Measurements from ENCODE around the gene PSMG3. TPM values are rescaled to one million over a fixed set of nuclear protein-coding genes. Genes with fewer than 3 reads are reported as not detected.

PSMG3 gene
- total RNA-seq, 1 donor from 2014 or later, result 20.3 TPM

DNA sequence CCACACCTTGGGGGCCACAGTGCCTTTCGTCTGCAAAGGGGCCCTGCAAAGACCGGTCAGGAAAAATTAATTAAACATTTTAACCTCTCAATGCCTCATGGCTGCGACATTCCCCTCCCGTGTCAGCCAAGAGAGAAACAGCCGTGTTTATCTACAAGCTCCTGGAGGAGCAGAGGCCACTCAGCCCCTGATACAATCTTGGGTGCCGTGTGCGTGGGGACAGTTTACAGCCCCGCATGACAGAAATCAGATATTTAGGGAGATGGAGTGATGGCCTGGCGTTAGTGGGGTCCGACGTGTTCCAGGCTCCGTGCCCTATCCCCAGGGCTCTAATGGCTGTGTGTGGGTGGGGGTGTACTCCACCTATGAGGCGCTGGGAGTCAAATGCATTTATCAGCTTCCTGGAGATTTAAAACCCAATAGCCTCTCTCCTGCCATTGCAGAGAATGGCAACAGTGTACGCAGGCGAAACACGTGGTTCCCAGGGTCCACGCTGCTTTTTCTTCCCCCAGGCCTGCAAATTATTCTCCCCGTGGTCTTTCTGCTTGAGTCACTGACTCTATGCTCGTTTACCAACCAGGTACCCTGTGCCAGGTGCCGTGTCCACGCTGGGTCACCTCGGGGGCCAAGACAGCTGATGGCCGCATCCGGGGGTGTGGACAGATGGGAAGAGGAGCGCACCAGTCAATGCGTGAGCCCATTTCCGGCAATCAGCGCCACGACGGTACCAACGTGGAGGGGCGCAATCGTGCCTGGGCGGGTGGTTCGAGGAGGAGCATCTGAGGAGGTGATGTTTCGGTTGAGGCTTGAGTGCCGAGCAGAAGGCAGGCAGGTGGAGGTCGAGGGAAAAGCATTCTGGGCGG, 26.6 kb upstream of the PSMG3 start:
- intact Hi-C loops (cut with DNase I), result no loop called here
- Histone ChIP-seq H3K27ac (no peak overlapping the region), H3K9me3 (no peaks in the 10 kb centered on the region), H3K27me3 (peaks cover 45% of the 10 kb centered on the region), H3K36me3 (no peaks in the 10 kb centered on the region), H3K4me3 (no peak overlapping the region), H3K4me1 (no peaks in the 10 kb centered on the region)
- TF ChIP-seq, protein P1, sequence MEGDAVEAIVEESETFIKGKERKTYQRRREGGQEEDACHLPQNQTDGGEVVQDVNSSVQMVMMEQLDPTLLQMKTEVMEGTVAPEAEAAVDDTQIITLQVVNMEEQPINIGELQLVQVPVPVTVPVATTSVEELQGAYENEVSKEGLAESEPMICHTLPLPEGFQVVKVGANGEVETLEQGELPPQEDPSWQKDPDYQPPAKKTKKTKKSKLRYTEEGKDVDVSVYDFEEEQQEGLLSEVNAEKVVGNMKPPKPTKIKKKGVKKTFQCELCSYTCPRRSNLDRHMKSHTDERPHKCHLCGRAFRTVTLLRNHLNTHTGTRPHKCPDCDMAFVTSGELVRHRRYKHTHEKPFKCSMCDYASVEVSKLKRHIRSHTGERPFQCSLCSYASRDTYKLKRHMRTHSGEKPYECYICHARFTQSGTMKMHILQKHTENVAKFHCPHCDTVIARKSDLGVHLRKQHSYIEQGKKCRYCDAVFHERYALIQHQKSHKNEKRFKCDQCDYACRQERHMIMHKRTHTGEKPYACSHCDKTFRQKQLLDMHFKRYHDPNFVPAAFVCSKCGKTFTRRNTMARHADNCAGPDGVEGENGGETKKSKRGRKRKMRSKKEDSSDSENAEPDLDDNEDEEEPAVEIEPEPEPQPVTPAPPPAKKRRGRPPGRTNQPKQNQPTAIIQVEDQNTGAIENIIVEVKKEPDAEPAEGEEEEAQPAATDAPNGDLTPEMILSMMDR (IDR thresholded peaks at IDR 0.05), result no peak
- DNase-seq (no peak), ATAC-seq (no peak)

DNA sequence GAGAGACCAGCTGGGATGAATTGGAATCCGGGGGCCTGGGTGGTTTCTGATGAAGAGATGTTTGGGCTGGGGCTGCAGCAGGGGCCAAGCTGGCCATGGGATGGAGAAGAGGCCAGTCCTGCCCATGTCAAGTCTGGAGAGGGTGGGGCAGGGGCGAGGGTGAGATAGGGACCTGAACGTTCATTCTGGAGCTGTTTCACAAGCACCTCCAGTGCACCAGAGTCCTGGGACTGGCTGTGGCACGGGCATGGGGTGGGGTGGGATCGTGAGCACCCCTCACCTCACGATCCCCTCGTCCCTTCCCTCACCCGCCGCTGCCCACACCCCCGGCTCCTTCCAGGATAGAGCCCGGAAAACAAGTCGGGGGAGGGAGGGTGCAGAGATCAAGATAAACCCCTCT, 25.8 kb upstream of the PSMG3 start:
- intact Hi-C loops (cut with DNase I), result no loop called here
- ATAC-seq, result no peak
- Histone ChIP-seq H3K9me3 (no peaks in the 10 kb centered on the region), H3K4me1 (no peaks in the 10 kb centered on the region), H3K27me3 (peaks cover 53% of the 10 kb centered on the region), H3K36me3 (no peaks in the 10 kb centered on the region), H3K27ac (no peak overlapping the region), H3K4me3 (no peak overlapping the region)
- no peak for DNase-seq
- TF ChIP-seq, protein P1 (IDR thresholded peaks at IDR 0.05), result no peak

DNA sequence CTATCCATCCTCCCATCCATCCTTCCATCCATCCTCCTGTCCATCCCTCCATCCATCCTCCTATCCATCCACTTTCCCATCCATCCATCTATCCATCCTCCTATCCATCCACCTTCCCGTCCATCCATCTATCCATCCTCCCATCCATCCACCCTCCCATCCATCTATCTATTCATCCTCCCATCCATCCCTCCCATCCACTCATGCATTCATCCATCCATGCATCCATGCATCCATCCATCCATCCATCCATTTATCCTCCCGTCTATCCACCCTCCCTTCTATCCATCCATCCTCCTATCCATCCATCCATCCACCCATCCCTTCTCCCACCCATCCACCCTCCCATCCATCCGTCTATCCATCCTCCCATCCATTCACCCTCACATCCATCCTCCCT, 25.2 kb upstream of the PSMG3 start:
- ATAC-seq, result no peak
- peaks cover 57% of the 10 kb centered on the region for H3K27me3 ChIP-seq
- no peak overlapping the region for H3K4me3 ChIP-seq
- TF ChIP-seq, protein P1 (IDR thresholded peaks at IDR 0.05), result no peak
- intact Hi-C loops (cut with DNase I), result no loop called here
- no peak overlapping the region for H3K27ac ChIP-seq
- H3K36me3 ChIP-seq, result no peaks in the 10 kb centered on the region
- H3K4me1 ChIP-seq, result no peaks in the 10 kb centered on the region
- H3K9me3 ChIP-seq, result no peaks in the 10 kb centered on the region
- no peak for DNase-seq

DNA sequence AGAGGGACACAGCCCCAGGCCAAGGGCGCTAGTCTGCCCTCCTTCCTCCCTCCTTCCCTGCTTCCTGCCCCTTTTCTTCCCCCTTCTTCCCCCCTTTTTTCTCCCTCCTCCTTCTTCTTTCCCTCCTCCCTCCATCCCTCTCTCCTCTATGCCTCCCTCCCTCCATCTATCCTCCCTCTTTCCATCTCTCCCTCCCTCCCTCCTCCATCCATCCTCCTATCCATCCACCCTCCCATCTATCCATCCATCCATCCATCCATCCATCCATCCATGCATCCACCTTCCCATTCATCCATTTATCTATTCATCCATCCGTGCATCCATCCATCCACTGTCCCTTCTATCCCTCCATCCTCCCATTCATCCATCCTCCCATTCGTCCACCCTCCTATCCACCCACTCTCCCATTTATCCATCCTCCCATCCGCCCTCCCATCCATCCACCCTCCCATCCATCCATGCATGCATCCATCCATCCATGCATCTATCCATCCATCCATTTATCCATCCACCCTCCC, 24.1 kb upstream of the PSMG3 start:
- TF ChIP-seq, protein P1 (IDR thresholded peaks at IDR 0.05), result no peak
- no peaks in the 10 kb centered on the region for H3K36me3 ChIP-seq
- intact Hi-C loops (cut with DNase I), result no loop called here
- no peak overlapping the region for H3K4me3 ChIP-seq
- ATAC-seq, result no peak
- H3K9me3 ChIP-seq, result peaks cover 3% of the 10 kb centered on the region
- no peaks in the 10 kb centered on the region for H3K4me1 ChIP-seq
- no peak for DNase-seq
- no peak overlapping the region for H3K27ac ChIP-seq
- H3K27me3 ChIP-seq, result peaks cover 57% of the 10 kb centered on the region

DNA sequence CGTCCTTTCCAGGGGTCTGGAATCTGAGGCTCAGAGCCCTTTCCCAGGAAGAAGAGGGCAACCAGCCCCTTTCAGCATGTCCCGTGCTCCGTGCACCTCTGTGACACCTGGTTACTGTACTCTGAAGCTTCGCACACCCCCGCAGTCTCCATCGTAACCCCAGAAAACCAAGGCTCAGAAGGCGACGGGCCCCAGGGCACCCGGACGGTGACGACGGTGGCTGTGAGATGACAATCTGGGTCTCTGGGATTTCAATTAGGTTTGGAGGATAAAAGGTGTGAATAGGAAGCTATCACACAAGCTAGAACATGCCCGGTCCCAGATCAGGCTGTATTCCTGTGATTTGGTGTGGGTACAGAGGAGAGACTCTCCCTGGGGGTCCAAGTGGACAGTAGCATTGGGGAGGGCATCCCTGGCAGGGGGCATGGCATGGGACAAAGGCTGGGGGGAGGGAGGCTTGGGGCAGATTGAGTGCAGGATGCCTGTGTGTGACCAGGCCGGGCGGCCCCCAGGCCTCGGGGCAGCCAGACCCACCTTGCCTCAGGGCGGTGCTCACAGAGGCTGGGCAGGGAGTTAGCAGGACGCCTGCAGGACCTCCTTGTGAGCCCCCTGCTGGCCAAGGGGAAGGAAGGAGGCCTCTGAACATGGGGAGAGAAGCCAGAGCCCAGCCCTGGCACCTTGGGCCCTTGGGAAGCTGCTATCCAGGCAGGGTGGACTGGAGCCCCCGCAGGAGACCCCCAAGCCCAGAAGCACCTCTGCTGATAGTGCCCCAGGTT, 23.4 kb upstream of the PSMG3 start:
- Histone ChIP-seq H3K9me3 (peaks cover 7% of the 10 kb centered on the region), H3K4me3 (no peak overlapping the region), H3K36me3 (no peaks in the 10 kb centered on the region), H3K27ac (no peak overlapping the region), H3K27me3 (peaks cover 57% of the 10 kb centered on the region), H3K4me1 (no peaks in the 10 kb centered on the region)
- TF ChIP-seq, protein P1 (IDR thresholded peaks at IDR 0.05), result peak; percentile 21
- DNase-seq, result no peak
- ATAC-seq, result peak; percentile 25
- intact Hi-C loops (cut with DNase I), result no loop called here
